AG04449 (cell line): ENCODE results near the gene TARS3.
A peak's percentile ranks its signal among the peaks of the same experiment; 100 is the strongest.

ENCODE experiments used
- CTCF ChIA-PET: fragments of 350-600 bp; formaldehyde crosslinking; extraction: SDS; loops from one replicate; lab custom pipeline; 2021; ENCODE audit warnings: antibody characterized with exemption; lab: Yijun Ruan, JAX
- POLR2A ChIA-PET: fragments of 400-600, 350-600 bp; formaldehyde crosslinking; extraction: SDS; loops from one replicate; lab custom pipeline; 2020; ENCODE audit warnings: antibody characterized with exemption, inconsistent platforms; lab: Yijun Ruan, JAX
- DNase-seq: peaks from one replicate; pipeline ENCODE4 v3.0.0-alpha.2; 2010; ENCODE audit warnings: low read depth, low spot score
- H3K4me3 ChIP-seq: 2 replicates; pipeline ENCODE4 v1.5.1; 2011; ENCODE audit warnings: low read depth, mild to moderate bottlenecking, control low read depth, low read length
- CTCF ChIP-seq: IDR thresholded peaks from one replicate; pipeline ENCODE4 v1.5.1; 2011; ENCODE audit warnings: mild to moderate bottlenecking, moderate library complexity, low read length, control low read depth, inconsistent platforms; ENCODE audit not compliant: insufficient read depth; ENCODE audit errors: missing control alignments

TARS3 gene

GRCh38 chr15:101692801-101693598 lies 31.3 kb downstream of the TARS3 start:
- CTCF ChIA-PET: no interaction called here
- no peak overlapping the region for H3K4me3 ChIP-seq
- TF ChIP-seq CTCF: no peak
- POLR2A ChIA-PET: no interaction called here
- no peak for DNase-seq

- no peak overlapping the region for H3K4me3 ChIP-seq
- no peak for TF ChIP-seq CTCF
- CTCF ChIA-PET: no interaction called here
- DNase-seq: no peak
- POLR2A ChIA-PET: no interaction called here
These were observed 34.4 kb downstream of the TARS3 start for GRCh38 chr15:101689901-101690300.

GRCh38 chr15:101686718-101687117 lies 37.6 kb downstream of the TARS3 start:
- CTCF ChIA-PET: interaction anchor here (0.9 to 3.3 kb wide), 4 partner anchors 9 to 45 kb away, joined by 3 to 15 read pairs (median 3); no protein-coding TSS in a partner anchor
- TF ChIP-seq CTCF: no peak
- H3K4me3 ChIP-seq: no peak overlapping the region
- POLR2A ChIA-PET: no interaction called here
- DNase-seq: no peak

GRCh38 chr15:101684877-101685276 lies 39.4 kb downstream of the TARS3 start:
- no peak overlapping the region for H3K4me3 ChIP-seq
- no peak for DNase-seq
- no peak for TF ChIP-seq CTCF
- ChIA-PET POLR2A (interaction anchor here (0.6 kb wide), 1 partner anchor 27 kb away, joined by 3 read pairs; no protein-coding TSS in a partner anchor), CTCF (interaction anchor here (3.3 kb wide), 1 partner anchor 43 kb away, joined by 15 read pairs; no protein-coding TSS in a partner anchor)

- POLR2A ChIA-PET: interaction anchor here (0.6 kb wide), 1 partner anchor 28 kb away, joined by 3 read pairs; no protein-coding TSS in a partner anchor
- no peak overlapping the region for H3K4me3 ChIP-seq
- CTCF ChIA-PET: interaction anchor here (3.3 kb wide), 1 partner anchor 43 kb away, joined by 15 read pairs; no protein-coding TSS in a partner anchor
- no peak for TF ChIP-seq CTCF
- peak; percentile 82 for DNase-seq
These were observed 39.9 kb downstream of the TARS3 start for GRCh38 chr15:101684384-101684783.

GRCh38 chr15:101679806-101680205 lies 44.5 kb downstream of the TARS3 start:
- DNase-seq: no peak
- ChIA-PET POLR2A (no interaction called here), CTCF (interaction anchor here (1.3 kb wide), 1 partner anchor 38 kb away, joined by 5 read pairs; no protein-coding TSS in a partner anchor)
- no peak overlapping the region for H3K4me3 ChIP-seq
- no peak for TF ChIP-seq CTCF
